GM19324 (cell line): ENCODE results near the gene RAPGEF6.
"Not testable (repeated sequence)": the region's sequence is repeated elsewhere in the genome, so short reads cannot be mapped to it uniquely, and the experiment has no call there.

Experiments
- ATAC-seq: cut with Tn5 transposase; IDR thresholded peaks from one replicate; pipeline ENCODE4 v1.9.1; 2021; ENCODE audit warnings: mild to moderate bottlenecking, moderate library complexity; ENCODE audit not compliant: unreplicated experiment, low FRiP score

The RAPGEF6 gene

GRCh38 chr5:131392466-131393095 is 242.4 kb downstream of the RAPGEF6 start:
- ATAC-seq = no peak

- no peak for ATAC-seq
These were observed 245.2 kb downstream of the RAPGEF6 start for GRCh38 chr5:131389869-131390265.

- ATAC-seq = no peak
These were observed 245.7 kb downstream of the RAPGEF6 start for GRCh38 chr5:131389096-131389868.

- no peak for ATAC-seq
These were observed 247.8 kb downstream of the RAPGEF6 start for GRCh38 chr5:131387255-131387654.

- no peak for ATAC-seq
These were observed 248.2 kb downstream of the RAPGEF6 start for GRCh38 chr5:131386779-131387178.

- no peak for ATAC-seq
These were observed 248.9 kb downstream of the RAPGEF6 start for GRCh38 chr5:131386124-131386523.

GRCh38 chr5:131384616-131385214 is 250.3 kb downstream of the RAPGEF6 start:
- no peak for ATAC-seq

GRCh38 chr5:131384173-131384572 is 250.9 kb downstream of the RAPGEF6 start:
- ATAC-seq = no peak

DNA sequence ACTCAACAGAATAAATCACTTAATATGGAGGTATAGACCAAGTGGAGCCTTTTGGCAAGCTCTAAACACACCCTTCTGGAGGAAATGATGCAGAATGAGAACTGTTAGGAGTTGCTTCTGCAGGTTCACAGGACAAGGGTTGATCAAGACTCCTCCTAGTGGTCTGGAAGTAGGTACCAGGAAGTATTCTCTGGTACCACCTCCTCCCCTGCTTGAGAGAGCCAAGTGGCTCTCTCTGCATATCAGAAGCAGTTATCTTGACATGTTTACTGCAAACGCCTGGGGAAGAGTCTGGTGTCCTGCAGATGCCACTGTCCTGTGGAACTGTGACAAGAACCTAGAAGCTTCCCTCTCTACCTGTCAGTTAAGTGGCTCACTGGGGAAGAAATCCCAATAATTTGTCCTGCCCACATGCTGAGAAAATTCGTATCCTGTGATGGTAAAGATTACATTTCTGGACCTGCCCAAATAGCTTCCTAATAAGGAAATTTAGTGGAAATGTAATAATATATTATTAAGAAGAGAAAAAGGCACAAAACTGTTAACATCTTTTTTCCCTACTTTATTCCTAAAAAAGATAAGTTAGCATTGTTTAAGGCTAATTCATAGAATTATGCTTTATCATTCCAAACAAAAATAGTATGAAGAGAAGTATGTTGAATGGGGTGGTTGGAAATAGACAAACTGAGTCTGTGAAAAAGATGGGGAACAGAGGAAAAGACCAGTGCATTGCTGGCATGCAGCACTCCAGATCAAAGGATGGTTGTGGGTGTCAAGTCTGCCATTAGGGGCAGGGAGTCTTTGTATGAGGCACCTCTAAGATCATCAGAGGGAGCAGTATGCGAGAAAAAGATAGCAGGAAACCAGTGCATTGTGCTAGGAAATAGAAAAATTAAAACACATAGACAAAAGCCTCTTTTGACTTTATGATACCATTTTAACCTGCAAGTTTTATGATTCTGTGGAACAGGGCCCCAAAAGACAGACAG is 252.3 kb downstream of the RAPGEF6 start:
- ATAC-seq = peak; percentile 56

- peak; percentile 50 for ATAC-seq
These were observed 253.3 kb downstream of the RAPGEF6 start for GRCh38 chr5:131381777-131382176.

- ATAC-seq = no peak
These were observed 254.0 kb downstream of the RAPGEF6 start for GRCh38 chr5:131381021-131381420.

- not testable (repeated sequence) for ATAC-seq
These were observed 254.8 kb downstream of the RAPGEF6 start for GRCh38 chr5:131380238-131380637.

GRCh38 chr5:131379723-131380122 is 255.3 kb downstream of the RAPGEF6 start:
- no peak for ATAC-seq

DNA sequence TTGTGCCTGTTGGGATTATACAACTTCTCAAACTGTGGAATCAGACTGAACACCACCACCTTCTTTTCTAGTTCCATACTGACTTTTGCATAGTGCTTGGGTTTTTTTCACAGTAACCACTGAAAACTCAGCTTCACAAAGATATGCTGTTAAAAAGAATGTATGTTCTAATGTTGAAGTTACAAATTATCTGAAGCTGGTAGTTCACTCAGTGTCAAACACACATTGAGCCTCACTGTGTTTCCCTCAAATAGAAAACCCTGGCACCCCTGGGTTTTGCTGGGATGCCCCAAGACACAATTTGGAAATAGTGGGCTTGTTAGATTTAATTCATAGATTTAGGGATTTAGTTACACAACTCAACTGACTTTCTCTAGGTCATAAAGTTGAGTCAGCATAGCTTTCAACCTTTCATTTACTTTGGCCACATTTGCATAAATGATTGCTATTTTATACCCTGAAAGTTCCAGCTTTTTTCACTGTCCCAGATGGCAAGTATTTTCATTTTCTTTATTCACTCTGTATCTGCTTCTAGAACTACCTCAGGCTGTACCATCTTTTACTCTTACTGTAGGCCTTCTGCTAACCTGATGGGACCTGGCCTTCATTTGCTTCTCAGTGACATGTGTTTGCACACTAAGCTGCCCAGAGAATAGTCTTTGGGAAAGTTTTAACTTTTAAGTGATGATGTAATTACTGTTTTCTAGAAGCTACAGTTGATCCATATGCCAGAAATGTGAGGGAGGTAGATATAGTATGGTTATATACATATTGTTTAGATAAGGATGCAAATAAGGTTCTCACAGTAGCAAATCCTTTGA is 256.1 kb downstream of the RAPGEF6 start:
- ATAC-seq = peak; percentile 31

- ATAC-seq = no peak
These were observed 257.2 kb downstream of the RAPGEF6 start for GRCh38 chr5:131377785-131378325.

DNA sequence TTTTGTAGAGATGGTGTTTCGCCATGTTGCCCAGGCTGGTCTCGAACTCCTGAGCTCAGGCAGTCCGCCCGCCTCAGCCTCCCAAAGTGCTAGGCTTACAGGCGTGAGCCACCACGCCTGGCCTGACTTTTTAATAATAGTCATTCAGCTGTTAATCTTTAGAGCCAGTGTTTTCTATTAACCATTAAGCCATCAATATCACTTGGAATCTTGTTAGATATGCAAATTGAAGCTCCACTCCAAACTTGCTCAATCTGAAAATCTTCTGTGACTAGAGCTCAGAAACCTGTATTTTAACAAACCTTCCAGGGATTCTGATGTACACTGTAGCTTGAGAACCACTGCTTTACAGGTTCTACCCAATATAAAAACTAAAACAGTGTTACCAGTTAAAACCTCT is 257.7 kb downstream of the RAPGEF6 start:
- no peak for ATAC-seq

- no peak for ATAC-seq
These were observed 259.7 kb downstream of the RAPGEF6 start for GRCh38 chr5:131375351-131375750.
